ENCODE data around the gene CDK5R1. TPM values are rescaled to one million over a fixed set of nuclear protein-coding genes. Genes with fewer than 3 reads are reported as not detected.

CDK5R1 gene
- polyA plus RNA-seq, 1 of the 3 experiments (the other 2 are of a cell fraction): 1.4 TPM

GRCh38 chr17:32492648-32493289, 6.0 kb downstream of the CDK5R1 start:
- DNase-seq: no peak
- H3K27ac ChIP-seq (ENCODE audit: low read depth in 2 of 2, low read length in 1 of 2): no peak overlapping the region
- TF ChIP-seq SIN3A (IDR thresholded peaks at IDR 0.05; ENCODE audit: borderline replicate concordance, low read depth, low read length) (no peak), TCF12 (IDR thresholded peaks at IDR 0.05) (no peak), MAX (IDR thresholded peaks at IDR 0.05; ENCODE audit: low read depth) (no peak), MXI1 (IDR thresholded peaks at IDR 0.05; ENCODE audit: low read depth, low read length) (no peak), CTCF (IDR thresholded peaks at IDR 0.05) (no peak), RXRA (IDR thresholded peaks at IDR 0.05; ENCODE audit: borderline replicate concordance, low read depth) (no peak), MEF2A (IDR thresholded peaks at IDR 0.05; ENCODE audit: borderline replicate concordance, low read depth) (no peak), FOXJ3 (CRISPR knock-in tag; IDR thresholded peaks at IDR 0.05) (no peak), SMC3 (IDR thresholded peaks at IDR 0.05; ENCODE audit: low read depth, low read length) (no peak), FOXM1 (IDR thresholded peaks at IDR 0.05; ENCODE audit: low read depth) (no peak), REST (IDR thresholded peaks at IDR 0.05; ENCODE audit: low read depth, low read length) (no peak)
- POLR2A ChIA-PET: no interaction called here
- no peaks in the 10 kb centered on the region for H3K9me2 ChIP-seq
- H3K4me1 ChIP-seq (ENCODE audit: control insufficient read depth in 1 of 2, insufficient read depth in 2 of 2, low read depth in 1 of 2, low read length in 1 of 2): peaks cover 0 to 56% of the 10 kb centered on the region in 2 experiments; a peak in 2 of 4 replicates
- WGBS (ENCODE audit: low lambda C conversion rate): 93% methylated on average over 7 of the region's 7 CpGs
- peaks cover 10% of the 10 kb centered on the region; the same call in 1 of the 2 replicates for H4K20me1 ChIP-seq (ENCODE audit: insufficient read depth)
- CTCF ChIA-PET: interaction anchor here (1.1 kb wide), 1 partner anchor 290 kb away, joined by 3 read pairs; no protein-coding TSS in a partner anchor
- H3K4me2 ChIP-seq: no peak overlapping the region
- H3K4me3 ChIP-seq (ENCODE audit: low read depth in 2 of 2, low read length in 1 of 2): no peak overlapping the region
- H2AFZ ChIP-seq (ENCODE audit: low read depth): no peak overlapping the region
- no peak overlapping the region for H3K9ac ChIP-seq
- no peaks in the 10 kb centered on the region for H3K27me3 ChIP-seq (ENCODE audit: insufficient read depth)
- H3K9me3 ChIP-seq: no peaks in the 10 kb centered on the region
- H3K79me2 ChIP-seq (ENCODE audit: insufficient read depth): no peaks in the 10 kb centered on the region
- peaks cover 0 to 32% of the 10 kb centered on the region in 2 experiments for H3K36me3 ChIP-seq (replicated peaks in 1 of 2; ENCODE audit: control insufficient read depth in 1 of 2, insufficient read depth in 2 of 2, low read length in 1 of 2)
- H3F3A ChIP-seq (replicated peaks; ENCODE audit: insufficient read depth): no peaks in the 10 kb centered on the region

Data from SK-N-SH (cell line).